K562 (cell line): ENCODE measurements around the gene CHCHD4. TPM values are rescaled to one million over a fixed set of nuclear protein-coding genes. Genes with fewer than 3 reads are reported as not detected.
A peak's percentile ranks its signal among the peaks of the same experiment; 100 is the strongest.

Source experiments
- ATAC-seq: fragments of 200-7000 bp; cut with Tn5 transposase; 3 replicates; pipeline ENCODE4 v1.9.1; 2020; ENCODE audit warnings: moderate library complexity
- BruUV-seq: library from RNA; stranded (reverse); fragments of 400-500 nt; replicated peaks from 2 replicates; lab custom pipeline; 2021; lab: Mats Ljungman, UMichigan
- CTCF ChIA-PET: fragments of 300-600 bp; formaldehyde crosslinking; extraction: SDS; loops from one replicate; lab custom pipeline; 2021; ENCODE audit warnings: low intra/inter-chr PET ratio; lab: Yijun Ruan, JAX
- POLR2A ChIA-PET: fragments of 300-600, 350-650 bp; sonication (Branson Sonifier 250); formaldehyde crosslinking; extraction: SDS; loops from one replicate; lab custom pipeline; 2021; ENCODE audit warnings: antibody characterized with exemption, inconsistent platforms; lab: Yijun Ruan, JAX
- DNase-seq, 4 experiments: peaks; one replicate each; pipeline versions ENCODE4 v3.0.0 to v3.0.0-alpha.2; 2011 to 2018; ENCODE audit warnings: low spot score in 3 of 4, mixed read lengths in 3 of 4; ENCODE audit errors: extremely low read depth in 1 of 4
- FAIRE-seq: peaks from 2 replicates; lab custom pipeline; 2011; peaks lifted over from hg19 to GRCh38; lab: Jason Lieb, UNC
- H2AFZ ChIP-seq: 2 replicates; pipeline ENCODE4 v1.6.0; 2011; ENCODE audit warnings: low read depth, low read length, control low read depth, inconsistent platforms
- H3K27ac ChIP-seq: fragments of 200-600 bp; 3 replicates; pipeline ENCODE4 v1.8.0; 2011; ENCODE audit warnings: low read depth, mild to moderate bottlenecking, control low read depth, inconsistent platforms, low read length, moderate library complexity, mixed read lengths; ENCODE audit errors: extremely low read depth
- H3K27me3 ChIP-seq, 2 experiments: fragments of 300-600 bp in 1 of 2; 2 replicates in 1 of 2; 3 replicates in 1 of 2; pipeline versions ENCODE4 v1.6.0 to v1.8.0; 2011; ENCODE audit warnings: inconsistent platforms in 2 of 2, low read length in 2 of 2, mild to moderate bottlenecking in 1 of 2, mixed read lengths in 1 of 2, moderate library complexity in 1 of 2; ENCODE audit not compliant: control insufficient read depth in 2 of 2, insufficient read depth in 2 of 2
- H3K36me3 ChIP-seq: fragments of 300-600 bp; 3 replicates; pipeline ENCODE4 v1.8.0; 2011; ENCODE audit warnings: mild to moderate bottlenecking, low read length, inconsistent platforms; ENCODE audit not compliant: control insufficient read depth, insufficient read depth
- H3K4me1 ChIP-seq, 2 experiments: fragments of 200-600 bp in 1 of 2; replicated peaks in 1 of 2; 2 replicates in 1 of 2; 3 replicates in 1 of 2; pipeline versions ENCODE4 v1.5.1 to v1.8.0; 2011; ENCODE audit warnings: inconsistent platforms in 2 of 2, low read length in 2 of 2, mild to moderate bottlenecking in 1 of 2, mixed read lengths in 1 of 2, moderate library complexity in 1 of 2; ENCODE audit not compliant: control insufficient read depth in 2 of 2, insufficient read depth in 2 of 2
- H3K4me2 ChIP-seq: 2 replicates; pipeline ENCODE4 v1.6.1; 2011; ENCODE audit warnings: low read length, control low read depth, inconsistent platforms, mixed read lengths; ENCODE audit not compliant: insufficient read depth
- H3K4me3 ChIP-seq: fragments of 200-600 bp; sonication (generic), shearing (Covaris generic); 2 replicates; pipeline ENCODE4 v1.5.1; 2016; ENCODE audit warnings: control low read depth, inconsistent platforms
- H3K79me2 ChIP-seq: fragments of 200-600 bp; 3 replicates; pipeline ENCODE4 v1.8.0; 2011; ENCODE audit warnings: low read length, inconsistent platforms; ENCODE audit not compliant: control insufficient read depth, insufficient read depth
- H3K9ac ChIP-seq, 2 experiments: 2 replicates each; pipeline versions ENCODE4 v1.6.0 to v1.6.1; 2011; ENCODE audit warnings: low read depth in 2 of 2, low read length in 2 of 2, control low read depth in 1 of 2, inconsistent platforms in 1 of 2, mild to moderate bottlenecking in 1 of 2, mixed read lengths in 1 of 2; ENCODE audit not compliant: insufficient read depth in 1 of 2
- H3K9me1 ChIP-seq: one replicate; pipeline ENCODE4 v1.6.0; 2011; ENCODE audit warnings: inconsistent platforms, mild to moderate bottlenecking, low read length, moderate library complexity; ENCODE audit not compliant: control insufficient read depth, insufficient read depth
- H3K9me3 ChIP-seq: replicated peaks from 2 replicates; pipeline ENCODE4 v1.5.1; 2011; ENCODE audit warnings: low read depth, low read length, inconsistent platforms; ENCODE audit not compliant: control insufficient read depth, insufficient read depth
- H4K20me1 ChIP-seq: replicated peaks from 2 replicates; pipeline ENCODE4 v1.6.1; 2011; ENCODE audit warnings: low read length, inconsistent platforms, mixed read lengths; ENCODE audit not compliant: control insufficient read depth, insufficient read depth
- CHD2 ChIP-seq: IDR thresholded peaks from 2 replicates; pipeline ENCODE4 v1.6.1; 2011; ENCODE audit warnings: low read depth, low read length
- DACH1 ChIP-seq: fragments of 450-650 bp; IDR thresholded peaks from 2 replicates; pipeline ENCODE4 v1.6.1; 2018; ENCODE audit not compliant: partially characterized antibody
- HEY1 ChIP-seq: fragments of 250-450 bp; sonication (Bioruptor Pico); IDR thresholded peaks from 2 replicates; pipeline ENCODE4 v1.5.0; 2020; ENCODE audit warnings: mild to moderate bottlenecking, moderate library complexity, borderline replicate concordance
- NFIC ChIP-seq: fragments of 450-650 bp; IDR thresholded peaks from 2 replicates; pipeline ENCODE4 v1.6.1; 2017; ENCODE audit warnings: mild to moderate bottlenecking, inconsistent platforms
- NRF1 ChIP-seq, 2 experiments: fragments of 450-650 bp; IDR thresholded peaks in 1 of 2; conservative IDR thresholded peaks in 1 of 2; 2 replicates each; pipeline ENCODE4 v1.6.1; 2014; ENCODE audit warnings: mild to moderate bottlenecking in 2 of 2
- POLR2AphosphoS5 ChIP-seq: IDR thresholded peaks from 2 replicates; pipeline ENCODE4 v1.6.1; 2011; ENCODE audit warnings: mild to moderate bottlenecking, low read depth, low read length, moderate library complexity; ENCODE audit not compliant: control insufficient read depth, insufficient read depth
- TAL1 ChIP-seq: fragments of 450-650 bp; IDR thresholded peaks from 2 replicates; pipeline ENCODE4 v1.6.1; 2016; ENCODE audit warnings: mild to moderate bottlenecking
- ZNF347 ChIP-seq: fragments of 450-650 bp; formaldehyde crosslinking; IDR thresholded peaks from 2 replicates; pipeline ENCODE4 v1.4.0; 2020; ENCODE audit warnings: low read depth, mild to moderate bottlenecking, moderate library complexity
- WGBS: fragments of 100-300 bp; shearing (Covaris generic); methylation state at CpG from one replicate; pipeline ENCODE4 v1.1.6; 2016; ENCODE audit warnings: low coverage, mixed read lengths; ENCODE audit not compliant: insufficient coverage; ENCODE audit errors: missing lambda C conversion rate; 5-methylcytosine and 5-hydroxymethylcytosine counted together
- in situ Hi-C: fragments of 300-500 bp; cut with MboI; formaldehyde crosslinking; loops from 4 replicates; pipeline ENCODE4 v1.15.0; 2018; ENCODE audit warnings: inconsistent platforms, mixed read lengths
- intact Hi-C: fragments of 100-400 bp; cut with micrococcal nuclease; formaldehyde crosslinking; loops from 2 replicates; pipeline ENCODE4 v1.14.2; 2022
- polyA plus RNA-seq, 8 experiments: library from polyadenylated mRNA; depleted of rRNA in 4 of 8; stranded (reverse) in 5 of 8; unstranded in 3 of 8; fragments of >200 nt; fragmentation: Nextera tagmentation in 2 of 8; fragmentation: Illumina TruSeq in 1 of 8; extraction: Ambion mirVana in 2 of 8; extraction: Trizol in 1 of 8; gene quantifications; 2 replicates each; pipeline versions ENCODE4 v1.2.1 to v1.2.3, GENCODE V29; 2011 to 2014; ENCODE audit warnings: inconsistent platforms in 1 of 8, missing spikeins in 1 of 8
- total RNA-seq, 7 experiments: library from RNA; depleted of rRNA in 6 of 7; stranded (reverse); fragments of >200 nt in 6 of 7; fragmentation: Illumina TruSeq in 2 of 7; extraction: Trizol in 2 of 7; gene quantifications; 2 replicates each; pipeline versions ENCODE4 v1.2.1 to v1.2.3, GENCODE V29; 2011 to 2021; ENCODE audit warnings: low replicate concordance in 1 of 7
- TF ChIP-seq, protein P1 (sequence below): sonication (generic); formaldehyde crosslinking; IDR thresholded peaks from 2 replicates; pipeline ENCODE4 v1.8.0; 2022; ENCODE audit warnings: mild to moderate bottlenecking, missing genetic modification reagents
- TF ChIP-seq, protein P2 (sequence below): fragments of 250-450 bp; sonication (Bioruptor Pico); IDR thresholded peaks from 2 replicates; pipeline ENCODE4 v1.5.0; 2022; ENCODE audit warnings: mild to moderate bottlenecking

CHCHD4 gene
- total and polyA plus RNA-seq, 9 of the 15 experiments (the other 6 are each of a cell fraction or from before 2014, with no cell fraction given): 55.4 to 225 (median 77.2) TPM

DNA sequence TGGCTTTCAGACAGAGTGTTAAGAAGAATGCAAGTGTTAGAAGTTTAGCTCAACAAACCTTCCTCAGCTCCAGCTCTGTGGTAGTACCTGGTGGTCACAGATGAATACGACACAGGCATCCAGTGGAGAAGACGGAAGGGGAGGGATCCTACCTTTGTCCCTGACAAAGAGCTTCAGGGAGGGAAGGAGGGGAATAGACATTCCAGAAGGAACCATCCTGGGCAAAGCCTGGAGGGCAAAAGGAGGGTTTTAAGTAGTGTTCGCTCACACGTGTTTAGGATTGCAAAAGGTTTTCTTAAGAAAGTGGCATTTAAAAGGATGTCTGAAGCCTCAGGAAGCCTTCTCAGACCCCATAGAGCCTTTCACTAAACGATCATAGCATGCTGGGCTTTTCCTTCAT, 2.8 kb downstream of the CHCHD4 start:
- Histone ChIP-seq H2AFZ (no peak overlapping the region), H3K9me3 (peaks cover 33% of the 10 kb centered on the region), H3K36me3 (peaks cover 64% of the 10 kb centered on the region), H3K4me3 (no peak overlapping the region), H3K27me3 (no peaks in the 10 kb centered on the region), H3K4me2 (peak overlapping the region; percentile 95), H3K9ac (no peak overlapping the region), H3K9me1 (peaks cover 5% of the 10 kb centered on the region), H3K27ac (peak overlapping the region; percentile 24; the same call in 1 of the 3 replicates), H3K79me2 (peaks cover 92% of the 10 kb centered on the region), H4K20me1 (peaks cover 10% of the 10 kb centered on the region; the same call in 1 of the 2 replicates), H3K4me1 (peaks cover 31 to 39% of the 10 kb centered on the region in 2 experiments)
- intact Hi-C loops: loop anchor here (10.0 kb wide), 1 partner anchor 467 kb away; no protein-coding TSS in a partner anchor
- 89% methylated on average over 5 of the region's 5 CpGs for WGBS
- POLR2A ChIA-PET: interaction anchor here (0.6 to 1.1 kb wide), 2 partner anchors 51 to 57 kb away, joined by 3 read pairs; partner anchors contain the start of genes LSM3 and XPC
- ATAC-seq (no peak), DNase-seq (peak in 1 of 4 experiments; percentile 3), FAIRE-seq (no peak)
- in situ Hi-C loops: loop anchor here (5.0 kb wide), 1 partner anchor 225 kb away; no protein-coding TSS in a partner anchor
- TF ChIP-seq NFIC (no peak), CHD2 (no peak), ZNF347 (CRISPR knock-in tag) (no peak), DACH1 (no peak), NRF1 (conservative IDR thresholded peaks at IDR 0.05 in 1 of 2, IDR thresholded peaks at IDR 0.05 in 1 of 2) (no peak), HEY1 (CRISPR knock-in tag) (no peak), POLR2AphosphoS5 (no peak), TAL1 (no peak)
- TF ChIP-seq, protein P1, sequence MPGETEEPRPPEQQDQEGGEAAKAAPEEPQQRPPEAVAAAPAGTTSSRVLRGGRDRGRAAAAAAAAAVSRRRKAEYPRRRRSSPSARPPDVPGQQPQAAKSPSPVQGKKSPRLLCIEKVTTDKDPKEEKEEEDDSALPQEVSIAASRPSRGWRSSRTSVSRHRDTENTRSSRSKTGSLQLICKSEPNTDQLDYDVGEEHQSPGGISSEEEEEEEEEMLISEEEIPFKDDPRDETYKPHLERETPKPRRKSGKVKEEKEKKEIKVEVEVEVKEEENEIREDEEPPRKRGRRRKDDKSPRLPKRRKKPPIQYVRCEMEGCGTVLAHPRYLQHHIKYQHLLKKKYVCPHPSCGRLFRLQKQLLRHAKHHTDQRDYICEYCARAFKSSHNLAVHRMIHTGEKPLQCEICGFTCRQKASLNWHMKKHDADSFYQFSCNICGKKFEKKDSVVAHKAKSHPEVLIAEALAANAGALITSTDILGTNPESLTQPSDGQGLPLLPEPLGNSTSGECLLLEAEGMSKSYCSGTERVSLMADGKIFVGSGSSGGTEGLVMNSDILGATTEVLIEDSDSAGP (CRISPR knock-in tag): no peak
- TF ChIP-seq, protein P2, sequence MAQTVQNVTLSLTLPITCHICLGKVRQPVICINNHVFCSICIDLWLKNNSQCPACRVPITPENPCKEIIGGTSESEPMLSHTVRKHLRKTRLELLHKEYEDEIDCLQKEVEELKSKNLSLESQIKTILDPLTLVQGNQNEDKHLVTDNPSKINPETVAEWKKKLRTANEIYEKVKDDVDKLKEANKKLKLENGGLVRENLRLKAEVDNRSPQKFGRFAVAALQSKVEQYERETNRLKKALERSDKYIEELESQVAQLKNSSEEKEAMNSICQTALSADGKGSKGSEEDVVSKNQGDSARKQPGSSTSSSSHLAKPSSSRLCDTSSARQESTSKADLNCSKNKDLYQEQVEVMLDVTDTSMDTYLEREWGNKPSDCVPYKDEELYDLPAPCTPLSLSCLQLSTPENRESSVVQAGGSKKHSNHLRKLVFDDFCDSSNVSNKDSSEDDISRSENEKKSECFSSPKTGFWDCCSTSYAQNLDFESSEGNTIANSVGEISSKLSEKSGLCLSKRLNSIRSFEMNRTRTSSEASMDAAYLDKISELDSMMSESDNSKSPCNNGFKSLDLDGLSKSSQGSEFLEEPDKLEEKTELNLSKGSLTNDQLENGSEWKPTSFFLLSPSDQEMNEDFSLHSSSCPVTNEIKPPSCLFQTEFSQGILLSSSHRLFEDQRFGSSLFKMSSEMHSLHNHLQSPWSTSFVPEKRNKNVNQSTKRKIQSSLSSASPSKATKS (CRISPR knock-in tag): no peak
- CTCF ChIA-PET: no interaction called here
- no TSS peak for BruUV-seq
